Breast epithelium (tissue), 3 donors: ENCODE results near the gene CHN2.

Source experiments
- POLR2A ChIP-seq: fragments of 450-650 bp; IDR thresholded peaks from one replicate; pipeline ENCODE4 v1.6.1; 2016; ENCODE audit warnings: antibody characterized with exemption, mild to moderate bottlenecking, moderate library complexity
- POLR2AphosphoS5 ChIP-seq, 3 donors: sonication (generic); formaldehyde crosslinking; IDR thresholded peaks; one replicate each; pipeline ENCODE4 v1.6.1; 2017; ENCODE audit warnings: antibody characterized with exemption in 3 of 3
- TF ChIP-seq, protein P1 (sequence below), 3 donors: fragments of 450-650 bp; IDR thresholded peaks; one replicate each; pipeline ENCODE4 v1.5.1; 2016 to 2017; ENCODE audit warnings: antibody characterized with exemption in 3 of 3, mild to moderate bottlenecking in 3 of 3, moderate library complexity in 3 of 3

DNA sequence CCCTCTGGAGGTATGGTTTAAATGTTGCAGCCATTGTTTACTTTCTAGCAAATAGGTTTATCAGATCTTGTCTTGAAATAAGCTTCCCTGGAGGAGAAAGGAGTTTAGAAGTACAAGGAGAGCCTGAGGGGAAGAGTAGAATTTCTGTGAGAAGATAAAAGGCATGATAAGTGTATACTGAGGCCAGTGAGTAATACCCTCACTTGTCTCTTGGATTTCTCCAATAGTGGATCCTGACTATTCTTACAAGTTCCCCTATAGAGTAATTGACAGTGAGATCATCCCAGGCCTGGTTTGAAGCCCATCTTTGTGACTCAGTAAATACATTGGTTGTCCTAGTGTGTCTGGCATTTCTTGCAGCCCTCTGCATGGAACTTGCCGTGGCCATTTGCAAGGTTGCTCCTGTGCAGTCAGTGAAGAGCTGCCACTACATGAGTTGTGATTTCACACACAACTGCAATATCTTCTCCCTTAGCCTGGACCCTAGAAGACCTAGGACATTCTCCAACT, 41.6 kb downstream of the CHN2 start:
- TF ChIP-seq, protein P1, sequence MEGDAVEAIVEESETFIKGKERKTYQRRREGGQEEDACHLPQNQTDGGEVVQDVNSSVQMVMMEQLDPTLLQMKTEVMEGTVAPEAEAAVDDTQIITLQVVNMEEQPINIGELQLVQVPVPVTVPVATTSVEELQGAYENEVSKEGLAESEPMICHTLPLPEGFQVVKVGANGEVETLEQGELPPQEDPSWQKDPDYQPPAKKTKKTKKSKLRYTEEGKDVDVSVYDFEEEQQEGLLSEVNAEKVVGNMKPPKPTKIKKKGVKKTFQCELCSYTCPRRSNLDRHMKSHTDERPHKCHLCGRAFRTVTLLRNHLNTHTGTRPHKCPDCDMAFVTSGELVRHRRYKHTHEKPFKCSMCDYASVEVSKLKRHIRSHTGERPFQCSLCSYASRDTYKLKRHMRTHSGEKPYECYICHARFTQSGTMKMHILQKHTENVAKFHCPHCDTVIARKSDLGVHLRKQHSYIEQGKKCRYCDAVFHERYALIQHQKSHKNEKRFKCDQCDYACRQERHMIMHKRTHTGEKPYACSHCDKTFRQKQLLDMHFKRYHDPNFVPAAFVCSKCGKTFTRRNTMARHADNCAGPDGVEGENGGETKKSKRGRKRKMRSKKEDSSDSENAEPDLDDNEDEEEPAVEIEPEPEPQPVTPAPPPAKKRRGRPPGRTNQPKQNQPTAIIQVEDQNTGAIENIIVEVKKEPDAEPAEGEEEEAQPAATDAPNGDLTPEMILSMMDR (IDR thresholded peaks at IDR 0.05) = no peak
- TF ChIP-seq POLR2A = no peak
- TF ChIP-seq POLR2AphosphoS5 (IDR thresholded peaks at IDR 0.05) = no peak
